ENCODE data around the gene NCBP2. TPM values are rescaled to one million over a fixed set of nuclear protein-coding genes. Genes with fewer than 3 reads are reported as not detected.

NCBP2 gene
- total RNA-seq, 3 donors from 2014 or later, result 48.0 to 57.3 (median 55.0) TPM

DNA sequence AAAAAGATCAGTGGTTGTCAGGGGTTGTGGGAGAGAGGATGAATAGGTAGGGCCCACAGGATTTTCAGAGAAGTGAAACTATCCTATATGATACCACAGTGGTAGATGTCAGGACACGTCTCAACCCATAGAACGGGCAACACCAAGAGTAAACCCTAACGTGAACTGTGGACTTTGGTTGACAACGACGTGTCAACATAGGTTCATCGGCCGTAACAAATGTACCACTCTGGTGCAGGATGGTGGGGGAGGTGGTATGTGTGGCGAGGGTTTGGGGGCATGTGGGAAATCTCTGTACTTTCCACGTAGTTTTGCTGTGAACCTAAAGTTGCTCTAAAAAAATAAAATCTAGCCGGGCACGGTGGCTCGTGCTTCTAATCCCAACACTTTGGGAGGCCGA, 39.3 kb upstream of the NCBP2 start:
- H3K4me3 ChIP-seq, result no peak overlapping the region
- intact Hi-C loops (cut with DNase I, micrococcal nuclease), result no loop called here
- ATAC-seq (no peak), DNase-seq (no peak)
- TF ChIP-seq CTCF (IDR thresholded peaks at IDR 0.05), result no peak
- H3K4me1 ChIP-seq (ENCODE audit: low read depth), result no peaks in the 10 kb centered on the region
- no peaks in the 10 kb centered on the region for H3K9me3 ChIP-seq
- no peaks in the 10 kb centered on the region for H3K36me3 ChIP-seq (ENCODE audit: low read depth)

GRCh38 chr3:196979545-196979944, 37.2 kb upstream of the NCBP2 start:
- ATAC-seq (no peak), DNase-seq (no peak)
- Histone ChIP-seq H3K4me1 (ENCODE audit: low read depth) (no peaks in the 10 kb centered on the region), H3K36me3 (ENCODE audit: low read depth) (no peaks in the 10 kb centered on the region), H3K4me3 (no peak overlapping the region), H3K9me3 (no peaks in the 10 kb centered on the region)
- intact Hi-C loops (cut with DNase I, micrococcal nuclease), result loop anchor here in 1 of 2 donors (10.0 kb wide), 1 partner anchor 145 kb away; no protein-coding TSS in a partner anchor
- no peak for TF ChIP-seq CTCF (IDR thresholded peaks at IDR 0.05)

DNA sequence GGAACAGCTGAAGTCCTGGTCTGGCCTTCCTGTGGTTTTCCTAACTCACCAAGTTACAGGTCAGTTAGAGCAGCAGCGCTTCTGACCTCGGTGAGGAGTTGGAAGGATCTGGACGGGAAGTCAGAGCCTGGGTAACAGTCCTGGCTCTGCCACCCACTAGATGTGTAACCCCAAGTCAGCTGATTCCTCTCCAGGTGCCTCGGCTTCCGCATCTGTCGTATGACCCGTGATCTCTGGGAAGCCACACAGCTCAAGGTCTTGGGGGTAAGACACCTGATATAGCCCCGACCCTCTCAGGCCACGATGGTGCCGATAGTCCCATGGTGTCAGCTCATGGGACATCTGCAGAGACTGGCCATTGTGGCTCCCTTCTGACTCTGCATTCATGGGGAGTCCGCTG, 34.6 kb upstream of the NCBP2 start:
- intact Hi-C loops (cut with DNase I, micrococcal nuclease), result loop anchor here in 1 of 2 donors (10.0 kb wide), 1 partner anchor 142 kb away; no protein-coding TSS in a partner anchor
- TF ChIP-seq CTCF (IDR thresholded peaks at IDR 0.05), result no peak
- Histone ChIP-seq H3K9me3 (no peaks in the 10 kb centered on the region), H3K4me1 (ENCODE audit: low read depth) (no peaks in the 10 kb centered on the region), H3K4me3 (no peak overlapping the region), H3K36me3 (ENCODE audit: low read depth) (no peaks in the 10 kb centered on the region)
- DNase-seq, result no peak
- ATAC-seq, result no peak

- no peaks in the 10 kb centered on the region for H3K36me3 ChIP-seq (ENCODE audit: low read depth)
- no peak for DNase-seq
- no peaks in the 10 kb centered on the region for H3K9me3 ChIP-seq
- intact Hi-C loops (cut with DNase I, micrococcal nuclease), result loop anchor here in 1 of 2 donors (10.0 kb wide), 1 partner anchor 141 kb away; no protein-coding TSS in a partner anchor
- TF ChIP-seq CTCF (IDR thresholded peaks at IDR 0.05), result no peak
- no peak for ATAC-seq
- no peak overlapping the region for H3K4me3 ChIP-seq
- H3K4me1 ChIP-seq (ENCODE audit: low read depth), result no peaks in the 10 kb centered on the region
Observed at GRCh38 chr3:196975349-196975748, 33.0 kb upstream of the NCBP2 start.

DNA sequence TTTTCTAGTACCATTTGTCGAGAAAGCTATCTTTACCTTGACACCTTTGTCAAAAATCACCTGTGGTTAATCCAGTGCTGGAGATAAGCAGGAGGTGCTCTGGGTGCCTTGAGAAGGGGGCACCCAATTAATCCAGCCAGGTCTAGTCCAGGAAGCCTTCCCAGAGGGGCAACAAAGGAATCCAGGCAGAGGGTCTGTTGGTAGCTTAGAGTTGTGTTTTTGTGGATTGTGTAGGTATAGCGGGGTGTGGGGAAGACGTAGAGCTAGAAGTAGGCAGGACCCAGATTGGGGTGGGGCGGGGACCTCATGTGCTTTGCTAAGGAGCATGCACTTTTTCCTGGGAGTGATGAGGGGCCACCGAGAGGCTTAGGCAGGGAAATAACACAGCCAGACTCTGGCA, 32.3 kb upstream of the NCBP2 start:
- Histone ChIP-seq H3K36me3 (ENCODE audit: low read depth) (no peaks in the 10 kb centered on the region), H3K9me3 (no peaks in the 10 kb centered on the region), H3K4me1 (ENCODE audit: low read depth) (no peaks in the 10 kb centered on the region), H3K4me3 (no peak overlapping the region)
- no peak for DNase-seq
- no peak for TF ChIP-seq CTCF (IDR thresholded peaks at IDR 0.05)
- intact Hi-C loops (cut with DNase I, micrococcal nuclease), result loop anchor here in 1 of 2 donors (10.0 kb wide), 1 partner anchor 140 kb away; no protein-coding TSS in a partner anchor
- no peak for ATAC-seq
